SIG-M5 (cell line): ENCODE measurements around the gene PITPNC1.
"Not testable (repeated sequence)": the region's sequence is repeated elsewhere in the genome, so short reads cannot be mapped to it uniquely, and the experiment has no call there.

ENCODE experiments used
- DNase-seq: peaks from one replicate; lab custom pipeline; 2025; lab: John Stamatoyannopoulos, UW

The PITPNC1 gene

DNA sequence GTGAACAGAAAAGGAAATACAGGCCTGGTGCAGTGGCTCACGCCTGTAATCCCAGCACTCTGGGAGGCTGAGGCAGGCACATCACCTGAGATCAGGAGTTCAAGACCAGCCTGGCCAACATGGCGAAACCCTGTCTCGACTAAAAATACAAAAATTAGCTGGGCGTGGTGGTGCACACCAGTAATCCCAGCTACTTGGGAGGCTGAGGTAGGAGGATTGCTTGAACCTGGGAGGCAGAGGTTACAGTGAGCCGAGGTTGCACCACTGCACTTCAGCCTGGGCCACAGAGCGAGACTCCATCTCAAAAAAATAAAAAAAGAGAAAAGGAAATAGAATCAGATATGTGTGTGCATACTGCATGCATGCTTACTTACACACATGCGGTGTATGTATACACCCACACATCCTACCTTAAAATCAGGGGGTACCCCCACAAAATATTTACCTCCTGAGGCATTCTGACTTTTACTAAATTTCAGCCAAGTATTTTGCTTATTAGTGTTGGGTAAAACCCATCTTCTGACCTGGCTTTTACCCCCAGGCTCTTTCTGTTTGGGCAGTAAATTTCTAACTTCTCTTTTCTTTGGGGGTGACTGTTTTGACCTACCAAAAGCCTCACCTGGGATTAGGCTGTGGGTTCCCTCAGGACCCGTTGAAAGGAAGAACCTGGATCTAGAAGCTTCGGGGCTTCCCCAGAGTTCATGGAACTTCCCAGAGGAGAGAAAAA, 201.8 kb downstream of the PITPNC1 start:
- DNase-seq = not testable (repeated sequence)

DNA sequence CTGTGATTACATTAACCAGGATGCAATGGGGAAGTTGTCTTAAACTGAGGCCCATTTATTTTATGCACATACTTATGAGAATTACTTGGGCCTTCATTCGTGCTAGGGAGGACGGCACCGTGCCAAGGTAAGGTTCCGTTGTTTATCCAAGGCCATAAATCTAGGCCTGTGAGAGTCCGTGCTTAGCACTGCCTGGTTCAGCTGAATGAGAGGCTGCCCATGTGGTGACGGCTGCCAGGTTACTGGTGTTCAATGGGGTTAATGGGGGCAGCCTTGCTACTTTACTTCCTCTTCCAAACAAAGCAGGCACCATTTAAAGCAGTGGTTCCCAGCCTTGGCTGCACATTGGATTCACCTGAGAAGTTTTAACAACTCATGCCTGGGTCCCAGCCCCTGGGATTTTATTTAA, 205.6 kb downstream of the PITPNC1 start:
- no peak for DNase-seq

- no peak for DNase-seq
These were observed 208.1 kb downstream of the PITPNC1 start for GRCh38 chr17:67585077-67585602.

DNA sequence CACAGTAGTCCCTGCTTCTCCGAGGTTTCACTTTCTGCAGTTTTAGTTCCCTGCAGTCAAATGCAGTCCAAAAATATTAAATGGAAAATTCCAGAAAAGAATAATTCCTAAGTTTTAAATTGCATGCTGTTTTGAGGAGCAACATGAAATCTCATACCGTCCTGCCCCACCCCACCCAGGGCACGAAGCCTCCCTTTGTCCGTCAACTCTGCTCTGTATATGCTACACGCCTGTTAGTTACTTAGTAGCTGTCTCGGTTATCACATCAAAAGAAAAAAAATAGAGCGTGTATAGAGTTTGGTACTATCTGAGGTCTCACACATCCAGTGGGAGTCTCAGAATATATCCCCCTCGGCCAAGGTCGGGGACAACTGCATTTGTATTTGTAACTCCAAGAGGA, 211.2 kb downstream of the PITPNC1 start:
- DNase-seq = no peak

DNA sequence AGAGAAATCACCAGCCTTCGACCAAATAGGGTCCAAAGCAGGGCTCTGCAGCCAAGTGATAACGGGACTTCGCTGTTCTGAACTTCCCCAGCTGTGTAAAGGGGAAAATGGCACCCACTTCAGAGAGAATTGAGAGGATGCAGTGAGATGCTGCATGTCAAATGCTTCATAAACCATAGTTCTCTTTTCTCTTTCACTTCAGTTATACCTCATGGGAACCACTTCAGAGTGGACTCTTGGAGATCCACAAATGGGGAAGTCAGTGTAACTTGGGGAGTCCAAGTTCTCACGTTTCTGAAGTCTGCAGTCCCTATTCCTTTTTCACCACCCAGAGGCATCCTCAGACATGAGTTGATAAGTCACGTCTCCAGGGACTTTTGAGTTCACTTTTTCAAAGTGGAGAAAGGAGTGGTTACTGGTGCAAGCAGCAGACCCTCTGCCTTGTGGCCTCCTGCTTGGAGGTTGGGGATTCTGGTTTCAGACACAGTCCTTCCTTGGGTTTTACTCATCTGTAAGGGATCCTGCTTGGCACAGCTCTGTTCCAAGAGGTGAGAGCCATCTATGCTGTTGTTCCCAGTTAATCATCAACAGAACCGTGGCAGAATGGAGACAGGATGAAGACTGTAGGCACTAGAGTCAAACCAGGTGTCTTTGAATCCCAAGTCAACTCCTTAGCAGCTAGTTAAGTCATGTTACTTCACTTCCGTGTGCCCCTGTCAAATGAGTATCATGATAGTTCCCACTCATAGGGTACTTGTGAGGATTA, 217.2 kb downstream of the PITPNC1 start:
- DNase-seq = no peak

DNA sequence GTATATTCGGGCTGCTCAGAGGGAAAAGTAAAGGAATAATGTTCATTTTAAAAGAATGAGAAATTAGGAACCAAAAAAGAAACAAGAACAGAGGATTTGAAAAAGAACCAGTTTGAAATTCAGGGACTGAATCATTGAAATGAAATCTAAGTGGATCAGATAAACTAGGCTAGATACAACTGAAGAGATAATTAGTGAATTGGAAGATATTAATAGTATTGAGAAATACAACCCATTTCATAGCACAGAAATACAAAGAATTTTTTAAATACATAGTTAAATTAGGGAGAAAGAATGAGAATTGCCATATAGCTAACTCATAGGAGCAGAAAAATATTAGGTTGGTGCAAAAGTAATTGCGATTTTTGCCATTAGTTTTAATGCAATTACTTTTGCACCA, 223.3 kb downstream of the PITPNC1 start:
- no peak for DNase-seq

- DNase-seq = no peak
These were observed 224.8 kb downstream of the PITPNC1 start for GRCh38 chr17:67601897-67602296.

GRCh38 chr17:67602444-67602843, 225.4 kb downstream of the PITPNC1 start:
- DNase-seq = no peak

- DNase-seq = no peak
These were observed 225.9 kb downstream of the PITPNC1 start for GRCh38 chr17:67602974-67603373.

DNA sequence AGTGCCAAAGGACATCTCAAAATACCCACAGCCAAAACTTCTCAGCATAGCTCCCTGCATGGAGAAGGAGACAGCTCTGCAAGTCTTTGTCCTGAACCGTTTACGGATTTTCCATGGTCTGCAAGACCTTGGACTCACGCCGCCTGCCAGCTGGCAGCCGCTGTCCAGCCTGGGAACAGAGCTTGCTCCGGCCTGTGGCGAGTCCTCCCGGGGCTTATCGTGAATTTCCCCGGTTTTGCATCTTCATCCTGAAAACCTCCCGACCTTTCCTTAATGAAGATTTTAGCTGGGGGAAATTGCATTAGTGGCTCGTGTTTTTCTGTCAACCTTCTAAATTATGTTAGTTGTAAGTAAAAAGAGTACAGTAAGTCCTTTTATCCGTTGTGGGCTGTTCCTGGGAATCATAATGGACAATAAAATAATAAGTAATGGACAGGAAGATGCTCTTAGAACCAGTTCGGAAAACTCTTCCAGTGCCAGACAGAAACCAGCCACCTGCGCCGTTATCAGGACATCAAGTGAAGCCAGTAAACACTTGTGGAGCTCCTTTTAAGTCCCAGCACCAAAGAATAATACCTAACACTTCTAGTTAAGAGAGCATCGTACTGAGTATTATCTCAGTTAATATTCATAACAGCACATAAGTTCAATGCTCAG, 228.3 kb downstream of the PITPNC1 start:
- DNase-seq = no peak

- DNase-seq = no peak
These were observed 229.4 kb downstream of the PITPNC1 start for GRCh38 chr17:67606471-67606870.

DNA sequence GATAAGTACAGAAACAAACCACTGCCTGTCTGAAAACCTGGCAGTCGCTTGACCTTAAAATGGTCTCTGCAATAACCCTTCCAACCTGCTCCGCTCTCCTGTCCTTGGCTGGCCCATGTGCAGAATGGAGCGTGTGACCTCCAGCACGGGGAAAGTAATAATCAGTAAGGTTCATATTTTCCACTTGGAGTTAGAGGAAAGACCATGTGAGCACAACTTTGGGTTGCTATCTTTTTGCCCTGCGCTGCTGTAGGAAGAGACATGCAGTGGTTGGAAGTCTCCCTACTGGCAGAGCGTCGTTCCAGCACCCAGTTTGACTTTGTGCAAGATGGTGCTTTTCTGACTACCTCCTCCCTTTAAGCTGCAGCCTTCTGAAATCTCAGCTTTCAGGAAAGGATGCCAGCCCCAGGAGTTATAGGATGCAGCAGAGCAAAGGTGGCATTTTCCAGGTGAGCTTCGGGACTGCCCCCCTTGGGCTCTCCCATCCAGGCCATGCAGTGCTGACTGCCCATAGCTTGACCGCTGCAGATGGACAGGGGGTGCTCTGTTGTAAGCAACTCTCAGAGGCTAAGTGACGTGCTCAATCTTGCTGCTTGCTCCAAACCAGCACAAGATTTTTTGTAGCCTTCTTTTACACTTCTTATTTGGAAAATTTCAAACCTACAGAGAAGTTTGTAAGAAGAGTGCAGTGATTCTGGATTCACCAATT, 230.0 kb downstream of the PITPNC1 start:
- no peak for DNase-seq

GRCh38 chr17:67610061-67610460, 233.0 kb downstream of the PITPNC1 start:
- DNase-seq = no peak

DNA sequence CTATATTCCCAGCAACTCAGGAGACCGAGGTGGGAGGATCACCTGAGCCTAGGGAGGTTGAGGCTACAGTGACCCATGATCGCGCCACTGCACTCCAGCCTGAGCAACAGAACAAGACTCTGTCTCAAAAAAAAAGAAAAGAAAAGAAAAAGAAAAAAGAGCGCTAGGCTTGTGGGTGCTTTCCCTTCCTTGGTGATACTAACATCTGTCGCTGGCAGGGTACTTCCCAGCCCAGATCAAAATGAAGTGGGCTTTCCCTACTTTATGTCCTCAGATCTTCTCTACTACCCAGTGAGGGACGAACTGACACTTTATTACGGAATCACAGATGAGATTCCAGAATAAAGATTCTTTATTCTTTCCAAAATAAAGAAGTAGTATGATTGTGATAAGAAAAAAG, 236.9 kb downstream of the PITPNC1 start:
- no peak for DNase-seq

- no peak for DNase-seq
These were observed 238.0 kb downstream of the PITPNC1 start for GRCh38 chr17:67615011-67615561.

- no peak for DNase-seq
These were observed 238.7 kb downstream of the PITPNC1 start for GRCh38 chr17:67615736-67616135.

DNA sequence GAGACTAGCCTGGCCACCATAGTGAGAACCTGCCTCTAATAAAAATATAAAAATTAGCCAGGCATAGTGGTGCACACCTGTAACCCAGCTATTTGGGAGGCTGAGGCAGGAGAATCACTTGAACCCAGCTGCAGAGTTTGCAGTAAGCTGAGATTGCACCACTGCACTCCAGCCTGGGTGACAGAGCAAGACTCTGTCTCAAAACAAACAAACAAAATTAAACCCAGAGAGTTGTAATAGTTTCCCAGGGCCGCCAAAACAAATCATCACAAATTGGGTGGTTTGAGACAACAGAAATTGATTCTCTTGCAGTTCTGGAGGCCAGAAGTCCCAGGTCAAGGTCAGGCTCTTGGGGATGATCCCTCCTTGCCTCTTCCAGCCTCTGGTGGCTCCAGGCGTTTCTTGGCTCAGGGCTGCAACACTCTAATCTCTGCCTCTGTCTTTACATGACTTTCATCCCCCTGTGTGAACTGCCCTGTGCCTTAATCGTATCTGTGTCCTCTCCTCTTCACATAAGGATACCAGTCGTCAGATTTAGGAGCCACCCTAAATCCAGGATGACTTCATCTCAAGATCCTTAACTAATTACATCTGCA, 240.3 kb downstream of the PITPNC1 start:
- no peak for DNase-seq

GRCh38 chr17:67619555-67619954, 242.5 kb downstream of the PITPNC1 start:
- DNase-seq = no peak

- no peak for DNase-seq
These were observed 243.0 kb downstream of the PITPNC1 start for GRCh38 chr17:67620088-67620487.

- DNase-seq = no peak
These were observed 243.6 kb downstream of the PITPNC1 start for GRCh38 chr17:67620636-67621035.

- no peak for DNase-seq
These were observed 246.7 kb downstream of the PITPNC1 start for GRCh38 chr17:67623767-67624166.
